ENCODE measurements around the gene ENOPH1. TPM values are rescaled to one million over a fixed set of nuclear protein-coding genes. Genes with fewer than 3 reads are reported as not detected.

ENOPH1 gene
- total RNA-seq, 1 donor from 2014 or later, result 16.0 TPM

GRCh38 chr4:82415922-82416365, 14.4 kb upstream of the ENOPH1 start:
- H3K4me3 ChIP-seq, result no peak overlapping the region
- TF ChIP-seq, protein P1, sequence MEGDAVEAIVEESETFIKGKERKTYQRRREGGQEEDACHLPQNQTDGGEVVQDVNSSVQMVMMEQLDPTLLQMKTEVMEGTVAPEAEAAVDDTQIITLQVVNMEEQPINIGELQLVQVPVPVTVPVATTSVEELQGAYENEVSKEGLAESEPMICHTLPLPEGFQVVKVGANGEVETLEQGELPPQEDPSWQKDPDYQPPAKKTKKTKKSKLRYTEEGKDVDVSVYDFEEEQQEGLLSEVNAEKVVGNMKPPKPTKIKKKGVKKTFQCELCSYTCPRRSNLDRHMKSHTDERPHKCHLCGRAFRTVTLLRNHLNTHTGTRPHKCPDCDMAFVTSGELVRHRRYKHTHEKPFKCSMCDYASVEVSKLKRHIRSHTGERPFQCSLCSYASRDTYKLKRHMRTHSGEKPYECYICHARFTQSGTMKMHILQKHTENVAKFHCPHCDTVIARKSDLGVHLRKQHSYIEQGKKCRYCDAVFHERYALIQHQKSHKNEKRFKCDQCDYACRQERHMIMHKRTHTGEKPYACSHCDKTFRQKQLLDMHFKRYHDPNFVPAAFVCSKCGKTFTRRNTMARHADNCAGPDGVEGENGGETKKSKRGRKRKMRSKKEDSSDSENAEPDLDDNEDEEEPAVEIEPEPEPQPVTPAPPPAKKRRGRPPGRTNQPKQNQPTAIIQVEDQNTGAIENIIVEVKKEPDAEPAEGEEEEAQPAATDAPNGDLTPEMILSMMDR (IDR thresholded peaks at IDR 0.05), result no peak
- TF ChIP-seq POLR2A (IDR thresholded peaks at IDR 0.05), result no peak
- no peak for TF ChIP-seq POLR2AphosphoS5 (IDR thresholded peaks at IDR 0.05; ENCODE audit: insufficient read depth in 1 of 2, low read depth in 1 of 2)
- no peaks in the 10 kb centered on the region for H3K27me3 ChIP-seq
- H3K27ac ChIP-seq, result no peak overlapping the region
- no peaks in the 10 kb centered on the region for H3K9me3 ChIP-seq
- H3K36me3 ChIP-seq, result no peaks in the 10 kb centered on the region
- no peak for DNase-seq (ENCODE audit: extremely low spot score in 2 of 2)
- intact Hi-C loops (cut with DNase I), result no loop called here
- no peaks in the 10 kb centered on the region for H3K4me1 ChIP-seq

GRCh38 chr4:82419451-82419850, 10.9 kb upstream of the ENOPH1 start:
- intact Hi-C loops (cut with DNase I), result no loop called here
- no peak overlapping the region for H3K27ac ChIP-seq
- TF ChIP-seq, protein P1 (IDR thresholded peaks at IDR 0.05), result no peak
- no peak for TF ChIP-seq POLR2AphosphoS5 (IDR thresholded peaks at IDR 0.05; ENCODE audit: insufficient read depth in 1 of 2, low read depth in 1 of 2)
- TF ChIP-seq POLR2A (IDR thresholded peaks at IDR 0.05), result no peak
- no peak for DNase-seq (ENCODE audit: extremely low spot score in 2 of 2)
- no peak overlapping the region for H3K4me3 ChIP-seq
- no peaks in the 10 kb centered on the region for H3K27me3 ChIP-seq
- H3K4me1 ChIP-seq, result no peaks in the 10 kb centered on the region
- peaks cover 0 to 13% of the 10 kb centered on the region in 2 donors for H3K36me3 ChIP-seq
- H3K9me3 ChIP-seq, result no peaks in the 10 kb centered on the region

DNA sequence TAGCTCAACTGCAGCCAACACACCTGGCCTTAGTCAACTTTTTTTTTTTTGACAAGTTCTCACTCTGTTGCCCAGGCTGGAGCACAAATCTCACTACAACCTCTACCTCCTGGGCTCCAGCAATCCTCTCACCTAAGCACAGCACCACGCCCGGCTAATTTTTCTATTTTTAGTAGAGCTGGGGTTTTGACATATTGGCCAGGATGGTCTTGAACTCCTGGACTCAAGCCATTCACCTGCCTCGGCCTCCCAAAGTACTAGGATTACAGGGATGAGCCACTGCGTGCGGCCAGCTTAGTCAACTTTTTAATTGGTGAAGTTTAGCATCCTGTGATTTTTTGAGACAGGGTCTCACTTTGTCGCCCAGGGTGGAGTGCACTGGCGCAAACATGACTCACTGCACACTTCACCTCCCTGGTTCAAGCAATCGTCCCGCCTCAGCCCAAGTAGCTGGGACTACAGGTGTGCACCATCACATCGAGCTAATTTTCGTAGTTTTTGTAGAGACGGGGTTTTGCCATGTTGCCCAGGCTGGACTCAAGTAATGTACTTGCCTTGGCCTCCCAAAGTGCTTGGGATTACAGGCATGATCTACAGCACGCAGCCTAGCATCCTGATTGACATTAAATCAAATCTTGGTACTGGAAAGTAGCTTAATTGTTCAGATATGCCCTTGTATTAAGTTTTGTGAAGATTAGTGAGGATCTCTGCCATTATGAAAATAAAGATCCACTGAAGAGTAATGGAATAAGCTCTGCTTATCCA, 8.4 kb upstream of the ENOPH1 start:
- intact Hi-C loops (cut with DNase I), result no loop called here
- Histone ChIP-seq H3K4me1 (peaks cover 13% of the 10 kb centered on the region), H3K27ac (no peak overlapping the region), H3K4me3 (no peak overlapping the region), H3K9me3 (no peaks in the 10 kb centered on the region), H3K36me3 (peaks cover 0 to 38% of the 10 kb centered on the region in 2 donors), H3K27me3 (no peaks in the 10 kb centered on the region)
- DNase-seq (ENCODE audit: extremely low spot score in 2 of 2), result no peak
- TF ChIP-seq, protein P1 (IDR thresholded peaks at IDR 0.05), result no peak
- TF ChIP-seq POLR2A (IDR thresholded peaks at IDR 0.05) (no peak), POLR2AphosphoS5 (IDR thresholded peaks at IDR 0.05; ENCODE audit: insufficient read depth in 1 of 2, low read depth in 1 of 2) (no peak)

GRCh38 chr4:82422616-82423015, 7.8 kb upstream of the ENOPH1 start:
- no peaks in the 10 kb centered on the region for H3K27me3 ChIP-seq
- peaks cover 19% of the 10 kb centered on the region for H3K4me1 ChIP-seq
- no peak overlapping the region for H3K27ac ChIP-seq
- H3K9me3 ChIP-seq, result no peaks in the 10 kb centered on the region
- intact Hi-C loops (cut with DNase I), result no loop called here
- TF ChIP-seq, protein P1 (IDR thresholded peaks at IDR 0.05), result no peak
- TF ChIP-seq POLR2AphosphoS5 (IDR thresholded peaks at IDR 0.05; ENCODE audit: insufficient read depth in 1 of 2, low read depth in 1 of 2) (no peak), POLR2A (IDR thresholded peaks at IDR 0.05) (no peak)
- H3K4me3 ChIP-seq, result no peak overlapping the region
- DNase-seq (ENCODE audit: extremely low spot score in 2 of 2), result no peak
- H3K36me3 ChIP-seq, result peaks cover 0 to 40% of the 10 kb centered on the region in 2 donors
